Measurements from ENCODE around the gene RPL5.

The RPL5 gene

DNA sequence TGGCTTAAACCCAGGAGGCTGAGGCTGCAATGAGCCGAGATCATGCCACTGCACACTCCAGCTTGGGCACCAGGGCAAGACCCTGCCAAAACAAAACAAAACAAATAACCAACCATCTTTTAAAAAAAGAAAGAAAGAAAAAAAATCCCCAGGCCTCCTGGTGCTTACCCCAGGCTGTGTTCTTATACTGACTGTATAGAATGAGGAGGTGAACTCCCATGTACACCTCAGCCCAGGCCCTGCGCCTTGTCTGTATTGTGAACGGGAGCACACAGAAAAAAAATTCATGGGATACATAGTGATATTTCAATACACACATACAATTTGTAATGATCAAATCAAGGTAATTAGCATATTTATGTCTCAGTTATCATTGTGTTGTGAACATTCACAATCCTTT, 14.1 kb downstream of the RPL5 start:
- no CpG with 5 or more reads among the region's 3 CpGs for WGBS, 2 donors (ENCODE audit: extremely low coverage in 2 of 2, insufficient read length in 2 of 2, insufficient replicate concordance in 1 of 2)
- no peak overlapping the region for H3K27ac ChIP-seq (replicated peaks; ENCODE audit: low read length)
- no peaks in the 10 kb centered on the region for H3K79me1 ChIP-seq (ENCODE audit: low read depth, low read length)
- H3K4me2 ChIP-seq (ENCODE audit: insufficient read depth, low read length, poor library complexity, severe bottlenecking) = no peak overlapping the region
- H3K18ac ChIP-seq (ENCODE audit: low read length) = no peak overlapping the region
- no peaks in the 10 kb centered on the region for H3K27me3 ChIP-seq (ENCODE audit: control insufficient read depth in 3 of 3, insufficient read depth in 3 of 3, low read depth in 1 of 3, low read length in 3 of 3)
- H4K8ac ChIP-seq (ENCODE audit: low read depth, low read length) = no peak overlapping the region
- H3K36me3 ChIP-seq (replicated peaks in 1 of 2; ENCODE audit: control insufficient read depth in 2 of 2, insufficient read depth in 2 of 2, low read length in 2 of 2) = peaks cover 8 to 38% of the 10 kb centered on the region in 2 donors
- no peak for DNase-seq (ENCODE audit: low spot score)
- no peak overlapping the region for H3K9ac ChIP-seq (ENCODE audit: low read depth, low read length, poor library complexity)
- H2AK5ac ChIP-seq (ENCODE audit: low read depth, low read length) = no peak overlapping the region
- H2BK120ac ChIP-seq (ENCODE audit: low read depth, low read length) = no peak overlapping the region
- no peak overlapping the region for H2AFZ ChIP-seq (ENCODE audit: low read length)
- H3K4ac ChIP-seq (ENCODE audit: low read length) = no peak overlapping the region
- H3K4me3 ChIP-seq (ENCODE audit: low read length in 2 of 2) = no peak overlapping the region
- H2BK12ac ChIP-seq (ENCODE audit: low read length) = no peak overlapping the region
- H3K4me1 ChIP-seq (ENCODE audit: control insufficient read depth in 2 of 2, insufficient read depth in 1 of 2, low read depth in 1 of 2, low read length in 2 of 2) = no peaks in the 10 kb centered on the region
- no peak overlapping the region for H2BK15ac ChIP-seq (ENCODE audit: low read length)
- H2BK5ac ChIP-seq (ENCODE audit: low read length) = no peak overlapping the region
- no peak overlapping the region for H3K14ac ChIP-seq (ENCODE audit: low read length)
- H4K91ac ChIP-seq (ENCODE audit: low read depth, low read length, poor library complexity) = no peak overlapping the region
- no peak overlapping the region for H3K23ac ChIP-seq (ENCODE audit: low read depth, low read length, poor library complexity)
- H3K9me3 ChIP-seq (replicated peaks in 1 of 2; ENCODE audit: control insufficient read depth in 2 of 2, insufficient read depth in 1 of 2, low read depth in 1 of 2, low read length in 2 of 2) = no peaks in the 10 kb centered on the region

DNA sequence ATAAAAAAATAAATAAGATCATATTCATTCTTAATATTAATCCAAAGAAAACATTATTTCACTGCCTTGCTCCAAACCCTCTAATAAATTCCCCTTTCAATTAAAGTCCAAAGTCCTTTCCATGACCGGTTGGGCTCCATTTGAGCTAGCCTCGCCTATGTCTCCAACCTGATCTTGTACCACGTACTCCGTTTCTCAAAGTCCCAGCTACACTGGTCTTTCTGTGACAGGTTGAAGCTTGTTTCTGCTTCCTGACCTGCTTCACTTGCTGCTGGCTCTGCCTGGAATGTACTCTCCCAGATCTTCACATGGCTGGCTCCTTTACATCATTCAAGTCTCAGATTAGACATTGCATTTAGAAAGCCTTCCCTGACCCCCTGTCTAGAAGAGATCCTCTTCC, 16.4 kb downstream of the RPL5 start:
- no peaks in the 10 kb centered on the region for H3K27me3 ChIP-seq (ENCODE audit: control insufficient read depth in 3 of 3, insufficient read depth in 3 of 3, low read depth in 1 of 3, low read length in 3 of 3)
- no peak overlapping the region for H3K9ac ChIP-seq (ENCODE audit: low read depth, low read length, poor library complexity)
- DNase-seq (ENCODE audit: low spot score) = no peak
- no peaks in the 10 kb centered on the region for H3K9me3 ChIP-seq (replicated peaks in 1 of 2; ENCODE audit: control insufficient read depth in 2 of 2, insufficient read depth in 1 of 2, low read depth in 1 of 2, low read length in 2 of 2)
- H3K4me1 ChIP-seq (ENCODE audit: control insufficient read depth in 2 of 2, insufficient read depth in 1 of 2, low read depth in 1 of 2, low read length in 2 of 2) = no peaks in the 10 kb centered on the region
- H4K8ac ChIP-seq (ENCODE audit: low read depth, low read length) = no peak overlapping the region
- H2BK120ac ChIP-seq (ENCODE audit: low read depth, low read length) = no peak overlapping the region
- H2AFZ ChIP-seq (ENCODE audit: low read length) = no peak overlapping the region
- no peak overlapping the region for H3K23ac ChIP-seq (ENCODE audit: low read depth, low read length, poor library complexity)
- no peak overlapping the region for H3K4ac ChIP-seq (ENCODE audit: low read length)
- no peak overlapping the region for H3K4me3 ChIP-seq (ENCODE audit: low read length in 2 of 2)
- H2BK15ac ChIP-seq (ENCODE audit: low read length) = no peak overlapping the region
- peaks cover 2 to 15% of the 10 kb centered on the region in 2 donors for H3K36me3 ChIP-seq (replicated peaks in 1 of 2; ENCODE audit: control insufficient read depth in 2 of 2, insufficient read depth in 2 of 2, low read length in 2 of 2)
- no peak overlapping the region for H3K4me2 ChIP-seq (ENCODE audit: insufficient read depth, low read length, poor library complexity, severe bottlenecking)
- H2BK5ac ChIP-seq (ENCODE audit: low read length) = no peak overlapping the region
- no peak overlapping the region for H2BK12ac ChIP-seq (ENCODE audit: low read length)
- no peak overlapping the region for H3K18ac ChIP-seq (ENCODE audit: low read length)
- no peak overlapping the region for H2AK5ac ChIP-seq (ENCODE audit: low read depth, low read length)
- no peak overlapping the region for H3K27ac ChIP-seq (replicated peaks; ENCODE audit: low read length)
- no peaks in the 10 kb centered on the region for H3K79me1 ChIP-seq (ENCODE audit: low read depth, low read length)
- WGBS, 2 donors (ENCODE audit: extremely low coverage in 2 of 2, insufficient read length in 2 of 2, insufficient replicate concordance in 1 of 2) = no CpG with 5 or more reads among the region's 4 CpGs
- no peak overlapping the region for H4K91ac ChIP-seq (ENCODE audit: low read depth, low read length, poor library complexity)
- H3K14ac ChIP-seq (ENCODE audit: low read length) = no peak overlapping the region

DNA sequence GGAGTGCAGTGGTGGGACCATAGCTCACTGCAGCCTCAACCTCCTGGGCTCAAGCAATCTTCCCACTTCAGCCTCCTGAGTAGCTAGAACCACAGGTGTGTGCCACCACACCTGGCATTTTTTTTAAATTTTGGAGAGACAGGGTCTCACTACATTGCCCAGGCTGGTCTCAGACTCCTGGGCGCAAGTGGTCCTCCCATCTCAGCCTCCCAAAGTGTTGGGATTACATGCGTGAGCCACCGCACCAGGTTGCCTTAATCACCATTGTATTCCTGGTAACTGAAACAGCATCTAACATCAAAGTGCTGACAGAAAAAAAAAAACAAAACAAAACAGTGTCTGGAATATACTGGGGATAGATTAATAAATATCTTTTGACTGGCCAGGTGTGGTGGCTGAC, 18.2 kb downstream of the RPL5 start:
- WGBS, 2 donors (ENCODE audit: extremely low coverage in 2 of 2, insufficient read length in 2 of 2, insufficient replicate concordance in 1 of 2) = no CpG with 5 or more reads among the region's 3 CpGs
- Histone ChIP-seq H3K14ac (ENCODE audit: low read length) (no peak overlapping the region), H2AK5ac (ENCODE audit: low read depth, low read length) (no peak overlapping the region), H2AFZ (ENCODE audit: low read length) (no peak overlapping the region), H4K8ac (ENCODE audit: low read depth, low read length) (no peak overlapping the region), H3K79me1 (ENCODE audit: low read depth, low read length) (no peaks in the 10 kb centered on the region), H2BK15ac (ENCODE audit: low read length) (no peak overlapping the region), H3K36me3 (replicated peaks in 1 of 2; ENCODE audit: control insufficient read depth in 2 of 2, insufficient read depth in 2 of 2, low read length in 2 of 2) (no peaks in the 10 kb centered on the region), H3K9ac (ENCODE audit: low read depth, low read length, poor library complexity) (no peak overlapping the region), H3K9me3 (replicated peaks in 1 of 2; ENCODE audit: control insufficient read depth in 2 of 2, insufficient read depth in 1 of 2, low read depth in 1 of 2, low read length in 2 of 2) (no peaks in the 10 kb centered on the region), H4K91ac (ENCODE audit: low read depth, low read length, poor library complexity) (no peak overlapping the region), H3K27ac (replicated peaks; ENCODE audit: low read length) (no peak overlapping the region), H2BK12ac (ENCODE audit: low read length) (no peak overlapping the region), H3K23ac (ENCODE audit: low read depth, low read length, poor library complexity) (no peak overlapping the region), H3K4ac (ENCODE audit: low read length) (no peak overlapping the region), H3K18ac (ENCODE audit: low read length) (no peak overlapping the region), H3K27me3 (ENCODE audit: control insufficient read depth in 3 of 3, insufficient read depth in 3 of 3, low read depth in 1 of 3, low read length in 3 of 3) (no peaks in the 10 kb centered on the region), H3K4me3 (ENCODE audit: low read length in 2 of 2) (no peak overlapping the region), H3K4me2 (ENCODE audit: insufficient read depth, low read length, poor library complexity, severe bottlenecking) (no peak overlapping the region), H2BK120ac (ENCODE audit: low read depth, low read length) (no peak overlapping the region), H3K4me1 (ENCODE audit: control insufficient read depth in 2 of 2, insufficient read depth in 1 of 2, low read depth in 1 of 2, low read length in 2 of 2) (no peaks in the 10 kb centered on the region), H2BK5ac (ENCODE audit: low read length) (no peak overlapping the region)
- no peak for DNase-seq (ENCODE audit: low spot score)

DNA sequence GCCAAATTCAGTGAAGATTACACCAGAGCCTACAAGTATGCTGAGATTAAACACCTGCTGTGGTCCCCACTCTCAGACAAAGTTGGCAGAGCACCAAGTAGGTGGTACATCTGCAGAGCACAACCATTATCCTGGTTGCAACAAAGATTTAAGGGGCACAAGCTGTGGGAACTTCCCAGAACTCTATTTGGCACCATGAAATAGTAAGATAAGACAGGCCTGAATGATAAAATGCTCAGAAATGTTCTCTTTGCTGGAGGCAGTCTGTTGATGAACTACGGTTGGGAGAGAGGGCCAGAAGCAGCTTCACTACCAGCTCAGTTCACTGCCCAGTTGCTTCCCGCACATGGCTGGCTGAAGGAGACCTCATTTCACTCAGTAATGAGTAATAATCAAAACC, 19.9 kb downstream of the RPL5 start:
- H3K36me3 ChIP-seq (replicated peaks in 1 of 2; ENCODE audit: control insufficient read depth in 2 of 2, insufficient read depth in 2 of 2, low read length in 2 of 2) = no peaks in the 10 kb centered on the region
- WGBS, 2 donors (ENCODE audit: extremely low coverage in 2 of 2, insufficient read length in 2 of 2, insufficient replicate concordance in 1 of 2) = no CpG with 5 or more reads among the region's 2 CpGs

More for the DNA sequence above, 19.9 kb downstream of the RPL5 start:
- no peaks in the 10 kb centered on the region for H3K9me3 ChIP-seq (replicated peaks in 1 of 2; ENCODE audit: control insufficient read depth in 2 of 2, insufficient read depth in 1 of 2, low read depth in 1 of 2, low read length in 2 of 2)
- no peak overlapping the region for H3K9ac ChIP-seq (ENCODE audit: low read depth, low read length, poor library complexity)
- no peaks in the 10 kb centered on the region for H3K27me3 ChIP-seq (ENCODE audit: control insufficient read depth in 3 of 3, insufficient read depth in 3 of 3, low read depth in 1 of 3, low read length in 3 of 3)
- no peak overlapping the region for H2BK5ac ChIP-seq (ENCODE audit: low read length)
- no peak overlapping the region for H2BK12ac ChIP-seq (ENCODE audit: low read length)
- H2BK120ac ChIP-seq (ENCODE audit: low read depth, low read length) = no peak overlapping the region
- no peak overlapping the region for H2BK15ac ChIP-seq (ENCODE audit: low read length)
- H3K23ac ChIP-seq (ENCODE audit: low read depth, low read length, poor library complexity) = no peak overlapping the region
- H3K4me3 ChIP-seq (ENCODE audit: low read length in 2 of 2) = no peak overlapping the region
- H4K8ac ChIP-seq (ENCODE audit: low read depth, low read length) = no peak overlapping the region
- H3K79me1 ChIP-seq (ENCODE audit: low read depth, low read length) = no peaks in the 10 kb centered on the region
- no peak overlapping the region for H3K4ac ChIP-seq (ENCODE audit: low read length)
- DNase-seq (ENCODE audit: low spot score) = no peak
- no peak overlapping the region for H3K18ac ChIP-seq (ENCODE audit: low read length)
- H3K14ac ChIP-seq (ENCODE audit: low read length) = no peak overlapping the region
- no peak overlapping the region for H3K4me2 ChIP-seq (ENCODE audit: insufficient read depth, low read length, poor library complexity, severe bottlenecking)
- H2AK5ac ChIP-seq (ENCODE audit: low read depth, low read length) = no peak overlapping the region
- H2AFZ ChIP-seq (ENCODE audit: low read length) = no peak overlapping the region
- H3K4me1 ChIP-seq (ENCODE audit: control insufficient read depth in 2 of 2, insufficient read depth in 1 of 2, low read depth in 1 of 2, low read length in 2 of 2) = no peaks in the 10 kb centered on the region
- H4K91ac ChIP-seq (ENCODE audit: low read depth, low read length, poor library complexity) = no peak overlapping the region
- H3K27ac ChIP-seq (replicated peaks; ENCODE audit: low read length) = no peak overlapping the region

Measured in neuronal stem cell (in vitro differentiated cells).